Cerebellar cortex (tissue), 1 donor: ENCODE measurements around the gene BRIP1.

ENCODE experiments used
- DNase-seq: peaks from one replicate; pipeline ENCODE4 v3.0.0-alpha.2; 2015; ENCODE audit warnings: low spot score

Gene BRIP1

DNA sequence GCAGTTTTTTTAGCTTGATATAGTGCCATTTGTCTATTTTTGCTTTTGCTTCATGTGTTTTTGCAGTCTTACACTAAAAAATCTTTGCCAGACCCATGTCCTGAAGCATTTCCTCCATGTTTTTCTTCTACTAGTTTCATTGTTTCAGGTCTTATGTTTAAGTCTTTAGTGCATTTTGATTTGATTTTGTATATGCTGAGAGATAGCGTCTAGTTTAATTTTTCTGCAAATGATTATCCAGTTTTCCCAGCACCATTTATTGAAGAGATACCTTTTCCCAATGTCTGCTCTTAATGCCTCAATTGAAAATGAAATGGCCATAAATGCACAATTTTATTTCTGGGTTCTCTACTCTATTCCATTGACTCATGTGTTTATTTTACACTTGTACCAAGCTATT, 231.5 kb downstream of the BRIP1 start:
- DNase-seq: no peak
